ENCODE results near the gene TAF10.

TAF10 gene

DNA sequence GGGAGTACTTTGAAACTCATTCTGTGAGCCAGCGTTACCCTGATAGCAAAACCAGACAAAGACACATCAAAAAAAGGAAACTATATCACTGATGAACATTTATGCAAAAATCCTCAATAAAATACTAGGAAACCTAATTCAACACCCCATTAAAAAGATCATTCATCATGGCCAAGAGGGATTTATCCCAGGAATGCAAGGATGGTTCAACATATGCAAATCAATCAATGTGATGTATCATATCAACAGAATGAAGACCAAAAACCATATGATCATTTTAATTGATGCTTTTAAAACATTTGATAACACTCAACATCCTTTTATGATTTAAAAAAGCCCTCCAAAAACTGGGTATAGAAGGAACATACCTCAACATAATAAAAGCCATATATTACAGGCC lies 28.4 kb downstream of the TAF10 start:
- no peak for DNase-seq (ENCODE audit: low spot score)

- no peak for DNase-seq (ENCODE audit: low spot score)
These were observed 32.3 kb downstream of the TAF10 start for GRCh38 chr11:6579681-6580080.

DNA sequence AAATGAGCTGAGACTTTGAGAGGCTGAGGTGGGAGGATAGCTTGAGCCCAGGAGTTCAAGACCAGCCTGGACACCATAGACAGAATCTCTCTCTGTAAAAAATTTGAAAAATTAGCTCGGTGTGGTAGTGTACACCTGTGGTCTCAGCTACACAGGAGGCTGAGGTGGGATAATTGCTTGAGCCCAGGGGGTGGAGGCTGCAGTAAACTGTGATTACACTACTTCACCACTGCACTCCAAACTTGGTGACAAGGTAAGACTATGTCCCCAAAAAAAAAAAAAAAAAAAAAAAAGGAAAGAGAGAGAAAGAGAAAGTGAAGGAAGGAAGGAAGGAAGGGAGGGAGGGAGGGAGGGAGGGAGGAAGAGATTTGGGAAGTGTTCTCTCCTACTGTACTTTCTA lies 33.9 kb downstream of the TAF10 start:
- DNase-seq (ENCODE audit: low spot score): no peak

DNA sequence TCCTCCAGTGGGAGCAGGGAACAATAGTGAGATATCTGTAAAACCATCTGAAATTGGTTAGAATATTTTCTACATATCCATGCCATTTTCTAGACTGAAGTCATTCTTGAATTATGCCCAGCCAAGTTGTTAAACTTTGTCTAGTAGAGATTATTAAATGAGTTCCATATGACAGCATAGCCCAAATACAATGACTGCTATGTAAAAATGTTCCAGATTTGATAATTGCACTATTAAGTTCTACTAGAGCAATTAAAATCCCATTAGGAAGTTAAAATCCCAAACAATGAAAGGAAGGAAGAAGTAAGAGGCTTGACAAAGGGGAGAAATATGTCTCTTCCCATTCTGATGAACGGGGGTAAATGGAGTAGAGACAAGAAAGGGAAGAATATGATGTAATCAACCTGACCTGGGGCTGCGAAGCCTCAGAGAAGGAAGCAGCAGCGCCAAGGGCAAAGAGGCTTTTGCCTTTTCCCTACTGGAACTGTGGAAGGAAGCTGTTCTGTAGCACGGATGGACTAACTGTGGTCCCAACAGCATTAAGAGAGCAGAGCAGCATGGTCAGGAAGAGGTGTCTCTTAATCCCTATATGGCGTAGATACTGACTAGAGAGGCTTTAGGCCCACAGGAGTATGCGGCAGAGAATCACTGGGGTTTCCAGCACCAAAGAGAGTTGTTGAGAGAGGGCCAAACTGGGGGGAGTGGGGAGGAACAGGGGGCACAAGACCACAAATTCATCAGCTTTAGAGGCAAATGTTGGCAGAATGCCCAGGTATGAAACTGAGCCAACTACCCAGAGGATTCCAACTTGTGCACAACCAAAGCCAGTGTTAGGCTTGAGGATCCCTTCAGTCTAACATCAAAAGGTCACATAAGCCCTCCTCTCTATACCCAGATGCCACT lies 35.3 kb downstream of the TAF10 start:
- peak; percentile 81 for DNase-seq (ENCODE audit: low spot score)

DNA sequence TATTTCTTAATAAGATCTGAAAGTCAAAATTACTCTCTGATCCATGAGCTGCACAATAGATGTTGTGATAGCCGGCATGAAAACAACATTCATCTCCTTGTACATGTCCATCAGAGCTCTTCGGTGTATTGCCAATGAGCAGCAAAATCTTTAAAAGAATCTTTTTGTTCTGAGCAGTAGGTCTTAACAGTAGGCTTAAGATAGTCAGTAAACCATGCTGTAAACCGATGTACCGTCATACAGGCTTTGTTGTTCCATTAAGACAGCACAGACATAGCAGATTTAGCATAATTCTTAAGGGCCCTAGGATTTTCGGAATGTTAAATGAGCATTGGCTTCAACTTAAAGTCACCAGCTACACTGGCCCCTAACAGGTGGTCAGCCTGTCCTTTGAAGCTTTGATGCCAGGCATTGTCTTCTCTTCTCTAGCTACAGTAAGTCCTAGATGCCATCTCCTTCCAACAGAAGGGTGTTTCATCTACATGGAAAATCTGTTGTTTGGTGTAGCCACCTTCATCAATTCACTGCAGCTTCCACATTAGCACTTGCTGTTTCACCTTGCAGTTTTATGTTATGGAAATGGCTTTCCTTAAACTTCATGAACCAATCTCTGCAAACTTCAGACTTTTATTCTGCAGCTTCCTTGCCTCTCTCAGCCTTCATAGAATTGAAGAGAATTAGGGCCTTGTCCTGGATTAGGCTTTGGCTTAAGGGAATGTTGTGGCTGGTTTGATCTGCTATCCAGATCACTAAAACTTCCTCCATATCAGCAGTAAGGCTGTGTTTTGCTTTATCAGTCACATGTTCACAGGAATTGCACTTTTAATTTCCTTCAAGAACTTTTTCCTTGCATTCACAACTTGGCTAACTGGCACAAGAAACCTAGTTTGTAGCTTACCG lies 37.0 kb downstream of the TAF10 start:
- no peak for DNase-seq (ENCODE audit: low spot score)

DNA sequence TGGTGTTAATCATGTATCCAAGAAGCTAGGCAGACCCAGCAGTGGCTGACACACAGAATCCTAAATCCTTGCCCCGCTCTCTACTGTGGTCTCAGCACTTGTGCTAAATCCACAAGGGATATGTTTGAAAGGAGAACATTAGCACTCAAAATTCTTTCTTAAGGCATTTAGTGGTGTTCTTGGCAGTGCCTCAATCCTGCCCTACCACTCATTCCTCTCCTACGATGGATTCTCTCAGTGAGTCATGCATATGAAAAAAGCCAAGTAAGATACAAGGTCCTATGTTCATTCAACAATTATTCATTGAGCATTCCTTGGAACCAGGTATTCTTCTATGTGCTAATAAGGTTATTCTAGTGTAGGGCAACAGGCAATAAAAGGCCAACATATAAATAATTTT lies 39.8 kb downstream of the TAF10 start:
- peak; percentile 83 for DNase-seq (ENCODE audit: low spot score)

DNA sequence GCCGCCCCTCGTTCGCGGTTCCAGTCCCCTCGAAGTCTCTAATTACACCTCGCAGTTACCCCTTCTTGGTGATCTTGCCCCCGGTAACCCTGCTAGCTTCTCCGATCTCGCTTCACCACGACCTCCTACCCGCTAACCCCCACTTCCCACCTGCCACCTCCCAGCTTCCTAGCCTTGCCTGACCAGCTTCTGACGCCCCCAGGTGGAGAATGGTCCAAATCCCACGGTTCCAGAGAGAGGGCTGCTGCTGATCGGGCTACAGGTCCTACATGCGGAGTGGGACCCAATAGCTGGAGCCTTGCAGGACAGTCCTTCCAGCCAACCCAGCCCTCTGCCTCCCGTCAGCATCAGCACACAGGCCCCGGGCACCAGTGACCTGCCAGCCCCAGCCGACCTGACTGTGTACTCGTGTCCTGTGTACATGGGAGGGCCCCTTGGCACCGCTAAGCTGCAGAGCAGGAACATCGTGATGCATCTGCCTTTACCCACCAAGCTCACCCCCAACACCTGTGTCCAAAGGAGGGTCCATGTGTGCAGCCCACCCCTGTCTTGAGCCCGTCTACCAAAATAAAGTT lies 40.5 kb downstream of the TAF10 start:
- DNase-seq (ENCODE audit: low spot score): no peak

- no peak for DNase-seq (ENCODE audit: low spot score)
These were observed 41.2 kb downstream of the TAF10 start for GRCh38 chr11:6570691-6571427.

DNA sequence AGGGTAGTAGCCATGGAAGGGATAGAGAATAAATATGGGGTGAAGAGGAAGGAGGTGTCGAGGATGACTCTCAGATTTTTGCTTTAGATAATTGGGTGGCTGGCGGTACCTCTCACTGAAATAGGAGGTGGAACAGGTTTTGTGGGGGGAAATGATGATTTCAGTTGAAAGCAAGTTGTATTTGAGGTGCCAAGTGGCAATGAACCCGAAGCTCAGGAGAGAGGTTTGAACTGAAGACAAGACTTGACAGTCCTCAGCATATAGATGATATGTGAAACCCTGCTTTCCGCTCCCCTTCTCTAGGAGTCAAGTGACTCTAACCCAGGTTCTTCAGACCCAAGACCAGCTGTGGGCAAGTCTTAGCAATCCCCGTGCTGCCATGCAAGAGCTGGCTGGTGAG lies 42.3 kb downstream of the TAF10 start:
- no peak for DNase-seq (ENCODE audit: low spot score)

DNA sequence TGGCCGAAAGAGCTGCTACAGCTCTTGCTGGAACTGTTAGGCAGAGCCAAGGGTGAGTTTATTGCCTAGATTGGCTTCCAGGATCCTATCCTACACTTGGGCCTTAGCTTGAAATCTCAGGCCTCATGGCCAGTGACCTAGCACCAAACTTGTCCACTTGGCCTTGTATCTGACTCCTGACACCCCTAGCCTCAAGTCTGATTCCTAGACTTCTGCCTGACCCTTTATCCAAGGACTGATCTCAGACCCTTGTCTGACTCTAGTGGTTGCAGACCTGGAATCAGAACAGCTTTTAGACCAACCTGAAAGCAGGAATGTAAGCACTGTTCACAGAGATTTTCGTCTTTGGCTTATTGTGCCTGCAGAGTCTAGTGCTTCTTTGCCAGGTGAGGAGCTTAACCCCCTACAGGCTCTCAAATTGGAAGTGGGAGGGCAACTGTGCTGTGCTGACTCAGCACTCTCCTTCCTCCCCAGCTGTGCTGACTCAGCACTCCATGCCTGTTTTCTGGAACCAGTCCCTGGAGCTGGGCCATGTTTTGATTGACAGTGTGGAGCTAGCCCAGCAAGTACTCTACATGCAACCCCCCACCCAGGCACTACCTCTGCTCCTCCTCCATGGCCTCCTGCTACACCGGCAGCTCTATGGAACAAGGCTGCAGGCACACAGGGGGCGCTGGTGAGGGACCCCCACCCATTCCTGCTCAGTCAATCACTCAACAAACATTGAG lies 43.7 kb downstream of the TAF10 start:
- peak; percentile 58 for DNase-seq (ENCODE audit: low spot score)

DNA sequence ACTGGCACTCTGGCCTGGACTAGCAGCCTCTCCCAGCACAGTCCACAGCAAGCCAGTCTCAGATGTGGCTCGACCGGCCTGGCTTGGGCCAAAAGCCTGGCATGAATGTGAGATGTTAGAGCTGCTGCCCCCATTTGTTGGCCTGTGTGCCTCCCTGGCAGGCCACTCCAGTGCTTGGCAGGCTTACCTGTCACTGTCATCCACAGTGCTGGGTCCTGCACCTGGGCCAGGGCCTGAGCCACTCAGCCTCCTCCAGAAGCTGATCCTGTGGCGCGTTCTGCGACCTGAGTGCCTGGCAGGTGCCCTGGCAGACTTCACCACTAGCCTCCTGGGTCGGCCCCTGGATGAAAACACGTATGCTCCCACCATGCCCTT lies 44.7 kb downstream of the TAF10 start:
- DNase-seq (ENCODE audit: low spot score): no peak

GRCh38 chr11:6566704-6567370 lies 45.2 kb downstream of the TAF10 start:
- no peak for DNase-seq (ENCODE audit: low spot score)

GRCh38 chr11:6565988-6566703 lies 45.9 kb downstream of the TAF10 start:
- no peak for DNase-seq (ENCODE audit: low spot score)

DNA sequence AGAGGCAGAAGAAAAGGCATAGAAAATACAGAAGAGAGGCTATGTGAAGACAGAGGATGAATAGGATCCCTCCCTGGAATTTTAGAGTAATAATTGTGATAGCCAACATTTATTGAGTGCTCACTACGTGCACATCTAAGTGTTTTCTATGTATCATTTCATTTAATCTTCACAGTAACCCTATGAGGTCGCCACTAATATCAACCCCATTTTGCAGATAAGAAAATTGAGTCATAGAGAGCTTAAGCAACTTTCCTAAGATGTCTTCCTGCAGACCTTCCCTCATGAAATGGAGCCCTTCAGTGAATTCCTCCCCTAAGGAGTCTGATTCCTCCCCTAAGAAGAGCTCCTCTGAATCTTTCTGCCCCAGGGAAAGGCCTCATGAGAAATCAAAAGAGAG lies 46.7 kb downstream of the TAF10 start:
- no peak for DNase-seq (ENCODE audit: low spot score)

- no peak for DNase-seq (ENCODE audit: low spot score)
These were observed 48.3 kb downstream of the TAF10 start for GRCh38 chr11:6563667-6564066.

DNA sequence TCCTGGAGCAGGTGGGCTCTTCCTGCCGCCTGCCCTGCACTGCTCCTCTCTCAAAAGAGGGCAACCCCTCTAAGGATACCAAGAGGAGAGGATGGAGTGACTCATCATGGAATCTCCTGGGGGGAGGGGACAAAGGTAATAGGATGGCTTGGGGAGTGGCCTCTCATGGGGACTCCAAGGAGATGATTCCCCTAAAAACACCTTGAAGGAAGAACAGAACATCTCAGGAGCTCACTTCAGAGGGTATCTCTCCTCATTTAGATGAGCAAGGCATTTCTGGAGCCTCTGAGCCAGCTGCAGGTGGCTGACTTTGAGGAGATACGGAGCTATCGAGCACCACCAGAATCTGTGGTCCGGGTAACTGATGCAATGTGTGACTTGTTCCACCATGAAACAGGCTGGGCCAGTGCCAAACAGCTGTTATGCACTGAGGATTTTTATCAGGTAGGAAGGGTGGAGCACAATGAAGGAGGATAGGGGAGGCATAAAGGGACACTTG lies 48.8 kb downstream of the TAF10 start:
- DNase-seq (ENCODE audit: low spot score): no peak

DNA sequence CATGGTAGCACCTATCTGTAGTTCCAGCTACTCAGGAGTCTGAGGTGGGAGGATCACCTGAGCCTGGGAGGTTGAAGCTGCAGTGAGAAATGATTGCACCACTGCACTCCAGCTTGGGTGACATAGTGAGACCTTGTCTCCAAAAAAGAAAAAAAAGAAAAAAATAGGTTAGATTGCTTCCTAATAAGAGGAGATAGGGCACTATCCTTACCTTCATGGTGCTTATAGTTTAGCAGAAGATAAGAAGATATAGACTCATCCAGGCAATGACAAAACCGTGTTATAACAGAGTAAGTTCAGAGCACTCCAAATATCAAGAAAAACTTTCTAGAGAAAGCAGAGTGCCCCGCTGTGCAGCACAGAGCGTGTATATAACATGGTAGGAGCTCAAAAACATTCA lies 50.7 kb downstream of the TAF10 start:
- no peak for DNase-seq (ENCODE audit: low spot score)

Measured in AG08395 (cell line).